Aortic smooth muscle cell (primary cell): ENCODE measurements around the gene PIGQ. TPM values are rescaled to one million over a fixed set of nuclear protein-coding genes. Genes with fewer than 3 reads are reported as not detected.

ENCODE experiments used
- total RNA-seq: library from RNA; depleted of rRNA; stranded (reverse); fragments of >200 nt; gene quantifications from 2 replicates; pipeline ENCODE4 v1.2.3, GENCODE V29; 2014

The PIGQ gene
- 22.5 TPM in 2 replicates for total RNA-seq

GRCh38 chr16:569445-570254, at the start of gene PIGQ:
PIGQ (plus strand) TSS chr16:569968; CDS start chr16:574075, 4,107 bp downstream.

GRCh38 chr16:527015-527903, 42.5 kb upstream of the PIGQ start, which contains the start of gene CAPN15:
CAPN15 (plus strand) TSS chr16:527712; CDS start chr16:546839, 19,127 bp downstream.

DNA sequence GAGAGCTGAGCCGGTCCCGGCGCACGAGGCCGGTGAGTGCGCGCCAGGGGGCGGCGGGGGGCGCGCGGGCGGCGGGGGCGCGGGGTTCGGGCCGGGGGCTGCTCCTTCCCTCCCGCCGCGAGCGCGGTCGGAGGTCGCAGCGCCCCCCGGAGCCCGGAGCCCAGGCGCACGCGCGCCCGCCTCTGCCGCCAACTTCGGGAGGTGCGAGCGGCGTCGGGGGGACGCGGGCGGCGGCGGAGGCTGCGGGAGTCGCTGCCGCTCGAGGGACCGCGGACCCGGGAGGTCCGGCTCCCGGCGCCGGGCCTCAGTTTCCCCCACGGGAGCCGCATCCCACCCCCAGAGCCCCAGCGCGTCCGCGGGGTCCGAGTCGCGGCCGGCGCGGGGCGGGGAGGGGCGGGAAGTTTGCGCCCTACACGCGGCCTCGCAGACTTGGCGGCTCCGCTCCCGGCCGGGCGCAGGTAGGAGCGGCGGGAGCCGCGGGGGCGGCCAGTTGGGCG, 9.5 kb upstream of the PIGQ start, which contains the start of gene PRR35:
TSS of gene PRR35 (plus strand) at position 191 of the 497 bp plus-strand sequence. CDS start 2,901 bp downstream, outside the sequence.

DNA sequence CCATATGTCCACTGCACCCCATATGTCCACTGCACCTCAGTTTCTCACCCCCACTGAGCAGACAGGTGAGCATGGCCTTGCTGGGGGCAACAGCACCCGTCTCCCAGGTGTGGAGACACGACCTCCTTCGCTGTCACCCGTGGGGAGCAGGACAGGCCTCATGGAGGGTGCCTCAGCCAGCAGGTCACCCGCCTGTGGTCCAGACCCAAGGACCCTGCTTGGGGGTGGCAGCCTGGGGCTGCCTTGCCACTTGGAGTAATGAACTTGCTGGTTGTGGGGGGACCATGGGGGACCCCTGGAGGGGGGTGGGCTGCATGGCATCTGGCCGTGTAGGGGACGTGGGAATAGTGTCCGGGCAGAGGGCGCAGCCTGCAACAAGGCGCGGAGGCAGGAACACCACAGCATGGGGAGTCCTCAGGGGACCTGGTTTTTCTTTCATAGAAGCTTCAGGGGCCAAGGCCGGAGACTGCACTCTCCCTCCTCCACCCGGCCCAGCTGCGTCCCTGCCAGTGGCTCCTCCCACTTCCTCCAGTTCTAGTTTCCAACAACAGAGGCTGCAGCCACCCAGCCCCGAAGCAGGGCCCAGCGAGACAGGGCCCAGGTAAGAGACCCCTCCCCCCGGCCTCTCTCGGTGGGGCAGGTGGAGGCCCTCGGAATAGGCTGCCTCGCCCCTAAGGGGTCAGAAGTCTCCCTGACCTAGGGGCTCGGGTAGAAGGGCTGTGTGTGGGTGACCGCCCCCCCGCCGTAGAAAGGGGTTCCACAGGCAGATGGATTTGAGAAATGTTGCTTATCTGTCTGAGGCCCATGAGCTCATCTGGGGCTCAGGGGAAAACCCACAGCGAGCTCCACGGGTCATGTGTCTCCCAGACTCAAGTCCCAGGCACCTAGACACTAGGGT, 3.0 kb upstream of the PIGQ start, which contains the start of gene NHLRC4:
TSS of gene NHLRC4 (plus strand) at position 531 of the 898 bp plus-strand sequence. CDS start 1,043 bp downstream, outside the sequence.

DNA sequence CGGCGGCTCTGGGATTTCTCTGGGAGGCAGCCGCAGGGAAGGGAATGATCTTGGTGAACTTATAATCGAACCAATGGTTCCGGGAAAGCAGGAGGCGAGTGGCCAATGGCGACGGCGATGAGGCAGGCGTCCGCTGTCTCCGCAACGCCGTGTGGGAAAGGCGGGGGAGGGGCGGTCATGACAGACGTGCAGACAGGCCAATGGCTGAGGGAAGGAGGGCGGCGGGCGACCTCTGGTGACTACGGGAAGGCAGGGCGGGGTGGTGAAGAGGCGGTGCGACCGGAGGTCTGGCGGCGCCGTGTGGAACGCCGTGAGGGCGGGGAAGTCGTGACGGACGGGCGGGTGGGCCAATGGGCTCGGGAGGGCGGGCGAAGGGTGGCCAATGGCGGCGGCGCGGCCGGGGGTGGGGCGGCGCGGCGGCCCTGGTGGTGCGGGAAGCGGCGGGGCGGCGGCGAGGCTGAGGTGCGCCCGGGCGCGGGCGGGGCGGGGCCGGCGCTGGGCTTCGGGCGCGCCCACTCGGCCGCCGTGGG, 20.0 kb downstream of the PIGQ start, which contains the start of gene RAB40C:
TSS of gene RAB40C (plus strand) at position 409 of the 530 bp plus-strand sequence. CDS start 226 bp downstream, outside the sequence.

DNA sequence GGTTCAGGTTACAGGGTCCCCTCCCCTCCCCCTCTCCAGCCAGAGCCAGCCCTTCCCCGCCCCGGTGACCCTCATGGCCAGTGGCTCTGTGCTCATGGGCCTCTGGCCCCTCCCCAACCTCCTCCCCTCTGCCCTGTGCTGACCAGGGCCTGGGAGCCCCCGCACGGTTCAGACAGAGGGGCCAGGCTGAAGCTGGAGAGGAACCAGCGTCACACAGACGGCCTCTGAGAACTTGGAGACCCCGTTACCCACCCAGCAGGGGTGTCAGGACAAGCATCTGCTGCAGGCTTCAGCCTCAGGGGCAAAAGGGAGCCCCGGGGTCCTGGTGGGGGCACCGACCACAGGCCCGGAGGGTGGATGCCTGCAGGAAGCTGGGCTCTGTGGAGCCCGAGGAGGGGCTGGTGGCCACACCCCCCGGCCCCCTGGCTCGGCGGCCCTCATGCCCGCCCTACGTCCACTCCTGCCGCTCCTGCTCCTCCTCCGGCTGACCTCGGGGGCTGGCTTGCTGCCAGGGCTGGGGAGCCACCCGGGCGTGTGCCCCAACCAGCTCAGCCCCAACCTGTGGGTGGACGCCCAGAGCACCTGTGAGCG, 61.1 kb downstream of the PIGQ start, which contains the start of gene WFIKKN1:
TSS of gene WFIKKN1 (plus strand) at position 171 of the 591 bp plus-strand sequence. CDS start at position 440, 269 bp downstream.

Other genes starting within 250 kb of the PIGQ start
- gene AXIN1, start 217.2 kb upstream of the PIGQ start, total RNA-seq: 14.4 and 16.9 TPM in 2 replicates
- gene MRPL28, start 199.4 kb upstream of the PIGQ start, total RNA-seq: 79.5 and 91.3 TPM in 2 replicates
- gene PGAP6, start 188.0 kb upstream of the PIGQ start, total RNA-seq: 77.7 and 108 TPM in 2 replicates
- 61.1 and 67.6 TPM in 2 replicates for gene NME4, start 172.8 kb upstream of the PIGQ start, total RNA-seq
- gene DECR2, start 168.1 kb upstream of the PIGQ start, total RNA-seq: 8.5 and 10.4 TPM in 2 replicates
- gene RAB11FIP3, start 144.3 kb upstream of the PIGQ start, total RNA-seq: 25.4 and 26.5 TPM in 2 replicates
- gene CAPN15, start 42.3 kb upstream of the PIGQ start, total RNA-seq: 15.8 and 20.6 TPM in 2 replicates
- not detected in 2 replicates for gene PRR35, start 9.6 kb upstream of the PIGQ start, total RNA-seq
- 1.7 and 2.6 TPM in 2 replicates for gene NHLRC4, start 3.0 kb upstream of the PIGQ start, total RNA-seq
- gene RAB40C, start 20.1 kb downstream of the PIGQ start, total RNA-seq: 8.3 and 10.0 TPM in 2 replicates
- gene WFIKKN1, start 61.0 kb downstream of the PIGQ start, total RNA-seq: 0.12 and 0.13 TPM in 2 replicates
- gene METTL26, start 66.3 kb downstream of the PIGQ start, total RNA-seq: 77.3 and 88.6 TPM in 2 replicates
- 14.2 and 19.3 TPM in 2 replicates for gene MCRIP2, start 71.9 kb downstream of the PIGQ start, total RNA-seq
- 10.4 and 13.2 TPM in 2 replicates for gene WDR90, start 79.4 kb downstream of the PIGQ start, total RNA-seq
- 27.2 and 32.1 TPM in 2 replicates for gene RHOT2, start 98.2 kb downstream of the PIGQ start, total RNA-seq
- gene RHBDL1, start 105.7 kb downstream of the PIGQ start, total RNA-seq: 3.2 and 4.2 TPM in 2 replicates
- 130 and 188 TPM in 2 replicates for gene STUB1, start 110.4 kb downstream of the PIGQ start, total RNA-seq
- gene JMJD8, start 114.4 kb downstream of the PIGQ start, total RNA-seq: 26.7 and 27.2 TPM in 2 replicates
- gene WDR24, start 120.4 kb downstream of the PIGQ start, total RNA-seq: 2.6 and 3.7 TPM in 2 replicates
- gene FBXL16, start 135.8 kb downstream of the PIGQ start, total RNA-seq: 0.06 and 0.13 TPM in 2 replicates
- gene METRN, start 145.2 kb downstream of the PIGQ start, total RNA-seq: 124 and 143 TPM in 2 replicates
- 24.5 and 32.4 TPM in 2 replicates for gene ANTKMT, start 151.2 kb downstream of the PIGQ start, total RNA-seq
- 0.79 and 1.1 TPM in 2 replicates for gene CCDC78, start 156.5 kb downstream of the PIGQ start, total RNA-seq
- 7.2 and 10.8 TPM in 2 replicates for gene HAGHL, start 157.1 kb downstream of the PIGQ start, total RNA-seq
- gene CIAO3, start 171.0 kb downstream of the PIGQ start, total RNA-seq: 31.5 and 38.3 TPM in 2 replicates
- gene MSLN, start 190.8 kb downstream of the PIGQ start, total RNA-seq: not detected in 2 replicates
- 10.0 and 13.6 TPM in 2 replicates for gene RPUSD1, start 218.4 kb downstream of the PIGQ start, total RNA-seq
- gene CHTF18, start 218.7 kb downstream of the PIGQ start, total RNA-seq: 6.7 and 9.0 TPM in 2 replicates
- gene GNG13, start 230.8 kb downstream of the PIGQ start, total RNA-seq: not detected in 2 replicates